GM23248 (cell line): ENCODE measurements around the gene OTOA. TPM values are rescaled to one million over a fixed set of nuclear protein-coding genes. Genes with fewer than 3 reads are reported as not detected.
A peak's percentile ranks its signal among the peaks of the same experiment; 100 is the strongest.

Experiments used
- DNase-seq: peaks from one replicate; pipeline ENCODE4 v3.0.0-alpha.2; 2015
- H2AFZ ChIP-seq: fragments of 200-600 bp; sonication (generic); 2 replicates; pipeline ENCODE4 v1.6.1; 2016; ENCODE audit warnings: antibody characterized with exemption
- H3F3A ChIP-seq: fragments of 200-600 bp; sonication (generic); 2 replicates; pipeline ENCODE4 v1.6.1; 2016; ENCODE audit warnings: mild to moderate bottlenecking, antibody characterized with exemption, mixed run types; ENCODE audit not compliant: insufficient read depth
- H3K27ac ChIP-seq: fragments of 200-600 bp; sonication (generic); 2 replicates; pipeline ENCODE4 v1.5.1; 2016; ENCODE audit warnings: mild to moderate bottlenecking
- H3K27me3 ChIP-seq: fragments of 200-600 bp; sonication (generic); replicated peaks from 2 replicates; pipeline ENCODE4 v1.6.1; 2016; ENCODE audit warnings: mild to moderate bottlenecking; ENCODE audit not compliant: insufficient read depth
- H3K36me3 ChIP-seq: fragments of 200-600 bp; sonication (generic); 2 replicates; pipeline ENCODE4 v1.6.1; 2016; ENCODE audit warnings: low read depth, mild to moderate bottlenecking
- H3K4me1 ChIP-seq: fragments of 200-600 bp; sonication (generic); 2 replicates; pipeline ENCODE4 v1.6.1; 2016; ENCODE audit warnings: mild to moderate bottlenecking; ENCODE audit not compliant: insufficient read depth
- H3K4me2 ChIP-seq: fragments of 200-600 bp; sonication (generic); one replicate; pipeline ENCODE4 v1.6.1; 2016; ENCODE audit warnings: mild to moderate bottlenecking; ENCODE audit not compliant: unreplicated experiment
- H3K4me3 ChIP-seq: fragments of 200-600 bp; sonication (generic); 2 replicates; pipeline ENCODE4 v1.5.1; 2016; ENCODE audit warnings: mild to moderate bottlenecking
- H3K79me2 ChIP-seq: fragments of 200-600 bp; sonication (generic); 2 replicates; pipeline ENCODE4 v1.6.1; 2016; ENCODE audit warnings: mild to moderate bottlenecking; ENCODE audit not compliant: insufficient read depth
- H3K9ac ChIP-seq: fragments of 200-600 bp; sonication (generic); 2 replicates; pipeline ENCODE4 v1.6.1; 2016; ENCODE audit warnings: mild to moderate bottlenecking
- H3K9me2 ChIP-seq: fragments of 200-600 bp; sonication (generic); 2 replicates; pipeline ENCODE4 v1.6.1; 2016; ENCODE audit warnings: mixed run types, mild to moderate bottlenecking, moderate library complexity; ENCODE audit not compliant: insufficient read depth
- H3K9me3 ChIP-seq: fragments of 200-600 bp; sonication (generic); one replicate; pipeline ENCODE4 v1.6.1; 2017; ENCODE audit warnings: low read depth
- H4K20me1 ChIP-seq: fragments of 200-600 bp; sonication (generic); 2 replicates; pipeline ENCODE4 v1.6.0; 2016; ENCODE audit not compliant: insufficient read depth
- EZH2 ChIP-seq: fragments of 200-600 bp; sonication (generic); IDR thresholded peaks from 2 replicates; pipeline ENCODE4 v1.6.1; 2018; ENCODE audit warnings: antibody characterized with exemption, mild to moderate bottlenecking; ENCODE audit not compliant: insufficient read depth, poor library complexity, severe bottlenecking
- EZH2phosphoT487 ChIP-seq: fragments of 200-600 bp; sonication (generic); IDR thresholded peaks from 2 replicates; pipeline ENCODE4 v1.6.1; 2018; ENCODE audit warnings: antibody characterized with exemption, moderate library complexity, mild to moderate bottlenecking, low read depth; ENCODE audit not compliant: insufficient read depth
- WGBS, 2 experiments: methylation state at CpG; one replicate each; pipeline ENCODE4 v1.1.6; 2015 to 2017; ENCODE audit warnings: low lambda C conversion rate in 2 of 2, low coverage in 1 of 2; ENCODE audit errors: missing lambda C conversion rate in 2 of 2; 5-methylcytosine and 5-hydroxymethylcytosine counted together
- in situ Hi-C: fragments of 300-500 bp; cut with MboI; formaldehyde crosslinking; loops from 2 replicates; pipeline ENCODE4 v1.15.0; 2020
- polyA plus RNA-seq: library from polyadenylated mRNA; unstranded; fragments of >200 nt; fragmentation: Nextera tagmentation; extraction: Ambion mirVana; gene quantifications from 2 replicates; pipeline ENCODE4 v1.2.1, GENCODE V29; 2016
- total RNA-seq: library from RNA; depleted of rRNA; stranded (reverse); fragments of >200 nt; shearing (Covaris generic); gene quantifications from 2 replicates; pipeline ENCODE4 v1.2.3, GENCODE V29; 2014

The OTOA gene
- total and polyA plus RNA-seq, 2 experiments from 2014 or later: not detected

DNA sequence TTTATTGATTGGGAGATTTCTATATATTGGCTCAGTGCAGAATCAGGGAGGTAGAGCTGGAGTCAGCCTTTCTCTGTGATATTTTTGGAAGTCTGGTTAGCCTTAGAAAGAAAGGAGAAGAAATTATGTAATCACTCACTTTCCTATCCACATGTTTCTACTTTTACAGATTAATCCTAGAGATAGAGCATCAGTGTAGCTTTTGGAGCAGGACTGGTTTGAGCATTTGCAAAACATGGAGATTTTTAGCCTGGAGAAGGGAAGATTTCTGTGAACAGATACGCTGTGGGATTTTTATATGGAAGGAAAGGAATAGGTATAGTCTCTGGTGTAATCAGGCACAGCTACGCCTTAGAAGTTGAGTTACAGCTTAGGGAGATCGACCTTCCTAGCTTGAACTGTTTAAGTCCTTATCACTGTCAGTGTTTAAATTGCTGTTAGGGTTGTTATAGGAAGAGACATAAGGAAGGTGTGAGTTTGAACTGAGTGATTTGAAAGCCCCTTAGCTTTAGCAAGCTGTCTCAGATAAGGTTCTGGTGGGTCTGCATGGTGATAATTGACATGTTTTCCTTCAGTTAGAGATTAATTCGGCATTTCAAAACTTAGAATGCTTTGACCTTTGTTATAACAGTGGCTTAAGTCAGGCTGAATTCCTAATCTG lies 43.9 kb upstream of the OTOA start:
- no peaks in the 10 kb centered on the region for H3K9me2 ChIP-seq
- H4K20me1 ChIP-seq: no peaks in the 10 kb centered on the region
- no peak overlapping the region for H3K9ac ChIP-seq
- H3K27me3 ChIP-seq: no peaks in the 10 kb centered on the region
- H3K79me2 ChIP-seq: peaks cover 100% of the 10 kb centered on the region
- peaks cover 21% of the 10 kb centered on the region for H3K36me3 ChIP-seq
- H3K9me3 ChIP-seq: no peaks in the 10 kb centered on the region
- H3K4me3 ChIP-seq: no peak overlapping the region
- 87 to 90% methylated on average over 4 of the region's 4 CpGs for WGBS, 2 experiments
- no peak for TF ChIP-seq EZH2
- TF ChIP-seq EZH2phosphoT487: no peak
- no peak overlapping the region for H3K4me2 ChIP-seq
- H3K4me1 ChIP-seq: peaks cover 7% of the 10 kb centered on the region
- H3F3A ChIP-seq: peaks cover 29% of the 10 kb centered on the region
- DNase-seq: no peak
- H2AFZ ChIP-seq: no peak overlapping the region
- 0 out of 2 replicates have a peak overlapping the region, but pooled peaks have one; percentile 17 for H3K27ac ChIP-seq
- in situ Hi-C loops: no loop called here

GRCh38 chr16:21620592-21620991 lies 43.2 kb upstream of the OTOA start:
- no peak overlapping the region for H2AFZ ChIP-seq
- H3K27me3 ChIP-seq: no peaks in the 10 kb centered on the region
- peaks cover 27% of the 10 kb centered on the region for H3K36me3 ChIP-seq
- peaks cover 100% of the 10 kb centered on the region for H3K79me2 ChIP-seq
- no peak overlapping the region for H3K9ac ChIP-seq
- no peaks in the 10 kb centered on the region for H3K9me2 ChIP-seq
- H3K9me3 ChIP-seq: no peaks in the 10 kb centered on the region
- TF ChIP-seq EZH2phosphoT487 (no peak), EZH2 (no peak)
- no peak for DNase-seq
- in situ Hi-C loops: no loop called here
- no peak overlapping the region for H3K27ac ChIP-seq
- no peaks in the 10 kb centered on the region for H4K20me1 ChIP-seq
- peaks cover 13% of the 10 kb centered on the region for H3K4me1 ChIP-seq
- H3F3A ChIP-seq: peaks cover 36% of the 10 kb centered on the region
- H3K4me3 ChIP-seq: no peak overlapping the region
- H3K4me2 ChIP-seq: no peak overlapping the region

DNA sequence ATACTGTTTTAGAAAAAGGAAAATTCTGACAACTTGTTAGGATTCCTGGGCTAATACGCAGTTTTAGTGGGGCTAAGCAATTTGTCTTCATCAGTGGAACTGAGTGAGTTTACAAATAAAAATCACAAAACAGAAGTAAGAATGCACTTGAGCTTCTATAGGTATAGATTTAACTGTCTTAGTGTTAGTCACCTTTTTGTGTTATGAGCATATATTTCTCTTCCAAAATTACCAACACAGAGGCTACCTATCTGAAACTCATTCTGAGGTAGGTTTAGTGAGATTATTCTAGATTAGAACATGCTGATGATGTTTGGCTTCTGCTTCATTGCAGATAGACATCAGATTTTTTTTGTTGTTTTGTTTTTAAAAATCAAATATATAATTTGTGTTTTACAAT lies 41.2 kb upstream of the OTOA start:
- Histone ChIP-seq H4K20me1 (no peaks in the 10 kb centered on the region), H3K9me3 (no peaks in the 10 kb centered on the region), H3K9me2 (no peaks in the 10 kb centered on the region), H3K36me3 (peaks cover 27% of the 10 kb centered on the region), H2AFZ (no peak overlapping the region), H3K27me3 (no peaks in the 10 kb centered on the region), H3K27ac (peak overlapping the region; percentile 13; the same call in 1 of the 2 replicates), H3K4me1 (peaks cover 31% of the 10 kb centered on the region), H3K4me3 (no peak overlapping the region), H3K9ac (no peak overlapping the region), H3K4me2 (no peak overlapping the region), H3K79me2 (peaks cover 80% of the 10 kb centered on the region), H3F3A (peaks cover 48% of the 10 kb centered on the region)
- no peak for DNase-seq
- in situ Hi-C loops: no loop called here
- 100% methylated on average over 1 of the region's 1 CpG for WGBS, 2 experiments
- no peak for TF ChIP-seq EZH2phosphoT487
- no peak for TF ChIP-seq EZH2

- Histone ChIP-seq H3K79me2 (peaks cover 77% of the 10 kb centered on the region), H3K9ac (no peak overlapping the region), H3K4me3 (no peak overlapping the region), H3F3A (peaks cover 67% of the 10 kb centered on the region), H2AFZ (no peak overlapping the region), H3K9me3 (no peaks in the 10 kb centered on the region), H3K9me2 (no peaks in the 10 kb centered on the region), H4K20me1 (no peaks in the 10 kb centered on the region), H3K36me3 (peaks cover 24% of the 10 kb centered on the region), H3K27ac (peak overlapping the region; percentile 98), H3K27me3 (no peaks in the 10 kb centered on the region), H3K4me1 (peaks cover 51% of the 10 kb centered on the region), H3K4me2 (no peak overlapping the region)
- DNase-seq: no peak
- no peak for TF ChIP-seq EZH2
- TF ChIP-seq EZH2phosphoT487: no peak
- in situ Hi-C loops: no loop called here
- WGBS, 2 experiments: 94 to 100% methylated on average over 1 of the region's 1 CpG
These were observed 38.7 kb upstream of the OTOA start for GRCh38 chr16:21625026-21625425.
